ENCODE data around the gene TBX19.

The TBX19 gene

GRCh38 chr1:168340781-168341482, 60.3 kb downstream of the TBX19 start:
- DNase-seq (ENCODE audit: low read depth) = no peak
- TF ChIP-seq, protein P1, sequence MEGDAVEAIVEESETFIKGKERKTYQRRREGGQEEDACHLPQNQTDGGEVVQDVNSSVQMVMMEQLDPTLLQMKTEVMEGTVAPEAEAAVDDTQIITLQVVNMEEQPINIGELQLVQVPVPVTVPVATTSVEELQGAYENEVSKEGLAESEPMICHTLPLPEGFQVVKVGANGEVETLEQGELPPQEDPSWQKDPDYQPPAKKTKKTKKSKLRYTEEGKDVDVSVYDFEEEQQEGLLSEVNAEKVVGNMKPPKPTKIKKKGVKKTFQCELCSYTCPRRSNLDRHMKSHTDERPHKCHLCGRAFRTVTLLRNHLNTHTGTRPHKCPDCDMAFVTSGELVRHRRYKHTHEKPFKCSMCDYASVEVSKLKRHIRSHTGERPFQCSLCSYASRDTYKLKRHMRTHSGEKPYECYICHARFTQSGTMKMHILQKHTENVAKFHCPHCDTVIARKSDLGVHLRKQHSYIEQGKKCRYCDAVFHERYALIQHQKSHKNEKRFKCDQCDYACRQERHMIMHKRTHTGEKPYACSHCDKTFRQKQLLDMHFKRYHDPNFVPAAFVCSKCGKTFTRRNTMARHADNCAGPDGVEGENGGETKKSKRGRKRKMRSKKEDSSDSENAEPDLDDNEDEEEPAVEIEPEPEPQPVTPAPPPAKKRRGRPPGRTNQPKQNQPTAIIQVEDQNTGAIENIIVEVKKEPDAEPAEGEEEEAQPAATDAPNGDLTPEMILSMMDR (IDR thresholded peaks at IDR 0.05; ENCODE audit: control insufficient read depth, extremely low read depth, insufficient read depth) = no peak
- H3K4me3 ChIP-seq (ENCODE audit: low read depth, low read length) = no peak overlapping the region

GRCh38 chr1:168341483-168341975, 60.9 kb downstream of the TBX19 start:
- TF ChIP-seq, protein P1 (IDR thresholded peaks at IDR 0.05; ENCODE audit: control insufficient read depth, extremely low read depth, insufficient read depth) = no peak
- no peak for DNase-seq (ENCODE audit: low read depth)
- no peak overlapping the region for H3K4me3 ChIP-seq (ENCODE audit: low read depth, low read length)

DNA sequence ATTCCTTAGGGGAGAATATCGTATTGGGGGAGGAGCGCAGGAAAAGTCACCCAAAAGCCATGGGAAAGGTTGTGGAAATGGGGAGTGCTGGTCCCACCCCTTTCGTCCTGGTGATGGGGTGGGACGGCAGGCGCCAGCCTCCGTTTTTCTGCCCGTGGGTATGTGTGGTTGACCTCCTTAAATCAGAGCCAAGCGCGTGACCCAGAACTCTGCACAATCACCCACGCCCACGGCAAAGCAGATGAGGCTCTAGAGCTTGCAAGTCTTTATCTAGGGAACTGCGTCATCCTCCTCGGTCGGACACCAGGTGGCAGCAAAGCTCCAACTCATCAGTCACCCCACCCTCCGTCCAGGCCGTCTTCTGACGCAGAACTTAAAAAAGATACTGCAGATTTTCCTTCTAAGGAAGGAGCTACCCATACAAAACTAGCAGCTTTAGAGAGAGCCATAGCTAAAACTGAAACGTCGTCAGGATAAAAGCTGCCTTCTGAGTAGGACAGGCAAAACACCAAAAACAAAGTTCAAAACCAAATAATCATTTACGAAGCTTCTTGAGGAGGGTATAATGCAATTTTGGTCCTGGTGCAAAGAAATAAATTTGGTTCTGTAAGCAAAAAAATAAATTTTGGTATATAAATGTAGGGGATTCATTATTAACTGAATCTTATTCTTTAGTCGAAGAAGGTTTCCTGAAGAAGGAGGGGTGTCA, 62.0 kb downstream of the TBX19 start:
- no peak overlapping the region for H3K4me3 ChIP-seq (ENCODE audit: low read depth, low read length)
- peak; percentile 74 for DNase-seq (ENCODE audit: low read depth)
- TF ChIP-seq, protein P1 (IDR thresholded peaks at IDR 0.05; ENCODE audit: control insufficient read depth, extremely low read depth, insufficient read depth) = peak; percentile 84

- DNase-seq (ENCODE audit: low read depth) = no peak
- TF ChIP-seq, protein P1 (IDR thresholded peaks at IDR 0.05; ENCODE audit: control insufficient read depth, extremely low read depth, insufficient read depth) = peak; percentile 49
These were observed 62.9 kb downstream of the TBX19 start for GRCh38 chr1:168343566-168343965.

DNA sequence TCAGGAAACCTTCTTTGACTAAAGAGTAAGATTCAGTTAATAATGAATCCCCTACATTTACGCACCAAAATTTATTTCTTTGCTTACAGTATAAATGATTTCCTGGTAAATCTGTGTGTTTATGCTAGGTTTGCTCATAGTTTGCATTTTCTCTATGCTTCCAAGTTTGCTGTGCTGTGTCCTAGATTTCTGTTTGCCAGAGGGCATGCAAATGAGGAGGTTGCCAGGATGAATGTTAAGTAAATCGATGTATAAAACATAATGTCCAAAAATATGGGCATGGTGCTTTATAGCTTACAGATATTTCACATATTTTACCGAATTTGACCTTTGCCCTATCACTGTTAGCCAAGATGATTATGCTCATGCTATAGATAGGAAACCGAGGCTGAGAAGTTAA, 63.8 kb downstream of the TBX19 start:
- no peak overlapping the region for H3K4me3 ChIP-seq (ENCODE audit: low read depth, low read length)
- no peak for DNase-seq (ENCODE audit: low read depth)
- TF ChIP-seq, protein P1 (IDR thresholded peaks at IDR 0.05; ENCODE audit: control insufficient read depth, extremely low read depth, insufficient read depth) = no peak

More at GRCh38 chr1:168343566-168343965, 62.9 kb downstream of the TBX19 start:
- no peak overlapping the region for H3K4me3 ChIP-seq (ENCODE audit: low read depth, low read length)

DNA sequence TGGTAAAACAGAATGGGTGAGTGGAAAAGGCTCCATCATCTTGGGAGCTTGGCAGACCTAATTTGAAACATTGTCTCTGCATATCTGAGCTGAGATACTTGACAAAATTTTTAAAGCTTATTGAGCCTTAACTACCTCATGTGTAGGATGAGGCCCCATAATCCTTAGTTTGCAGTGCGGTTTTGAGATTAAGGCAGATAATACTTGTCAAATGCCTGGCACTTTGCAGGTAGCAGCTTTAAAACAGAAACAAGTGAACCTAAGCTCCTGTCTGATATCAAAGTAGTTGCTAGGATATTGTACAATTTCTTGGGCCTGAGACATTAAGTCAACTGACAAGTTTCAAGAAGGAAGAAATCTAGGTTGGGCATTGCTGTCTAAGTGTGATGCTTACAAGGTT, 65.3 kb downstream of the TBX19 start:
- TF ChIP-seq, protein P1 (IDR thresholded peaks at IDR 0.05; ENCODE audit: control insufficient read depth, extremely low read depth, insufficient read depth) = no peak
- H3K4me3 ChIP-seq (ENCODE audit: low read depth, low read length) = no peak overlapping the region
- no peak for DNase-seq (ENCODE audit: low read depth)
